ENCODE results near the gene JCAD. TPM values are rescaled to one million over a fixed set of nuclear protein-coding genes. Genes with fewer than 3 reads are reported as not detected.

JCAD gene
- total RNA-seq, 1 experiment from 2014 or later = 0.77 TPM

- Histone ChIP-seq H3K4ac (ENCODE audit: low read depth, low read length) (no peak overlapping the region), H3K9ac (ENCODE audit: extremely low read depth, insufficient read length, low read length) (no peak overlapping the region), H3K79me2 (ENCODE audit: insufficient read depth, low read length) (no peaks in the 10 kb centered on the region), H2AFZ (ENCODE audit: low read length) (no peak overlapping the region), H4K91ac (ENCODE audit: insufficient read length, low read depth, low read length) (no peak overlapping the region), H4K5ac (ENCODE audit: insufficient read length, low read depth, low read length) (no peak overlapping the region), H3K9me3 (ENCODE audit: control insufficient read depth, low read depth, low read length) (no peaks in the 10 kb centered on the region), H2BK15ac (ENCODE audit: low read depth, low read length) (no peak overlapping the region), H2BK120ac (ENCODE audit: low read depth, low read length, poor library complexity, severe bottlenecking) (no peak overlapping the region), H2BK12ac (ENCODE audit: insufficient read length, low read depth, low read length) (no peak overlapping the region), H2AK5ac (ENCODE audit: insufficient read length, low read length) (no peak overlapping the region), H4K20me1 (ENCODE audit: control insufficient read depth, insufficient read depth, insufficient read length) (no peaks in the 10 kb centered on the region), H3K27me3 (ENCODE audit: insufficient read depth, low read length) (no peaks in the 10 kb centered on the region), H3K18ac (ENCODE audit: insufficient read length, low read depth, low read length) (no peak overlapping the region), H4K8ac (replicated peaks; ENCODE audit: insufficient read length, low read depth, low read length) (no peak overlapping the region), H3K23ac (ENCODE audit: insufficient read length, low read depth, low read length) (no peak overlapping the region), H3T11ph (ENCODE audit: low read length) (no peak overlapping the region), H3K14ac (ENCODE audit: insufficient read depth, low read length) (no peak overlapping the region), H3K56ac (ENCODE audit: insufficient read length, low read depth, low read length) (no peak overlapping the region), H3K27ac (ENCODE audit: insufficient read length, low read depth, low read length) (no peak overlapping the region), H3K4me2 (ENCODE audit: insufficient read depth, insufficient read length, low read length) (no peak overlapping the region), H3K79me1 (ENCODE audit: insufficient read depth, low read depth, low read length, poor library complexity, severe bottlenecking) (no peaks in the 10 kb centered on the region), H2BK20ac (ENCODE audit: low read depth, low read length, poor library complexity, severe bottlenecking) (no peak overlapping the region), H2BK5ac (ENCODE audit: insufficient read length, low read length) (no peak overlapping the region), H3K23me2 (ENCODE audit: insufficient read length, low read depth, low read length, poor library complexity, severe bottlenecking) (no peaks in the 10 kb centered on the region), H3K4me1 (ENCODE audit: insufficient read depth, low read length) (no peaks in the 10 kb centered on the region)
- Mint-ChIP-seq H3K9me3 (no peaks in the 10 kb centered on the region; a peak in 1 of 5 replicates), H3K27me3 (ENCODE audit: low read depth) (no peaks in the 10 kb centered on the region), H3K36me3 (ENCODE audit: insufficient read depth in 1 of 3, low read depth in 3 of 3) (no peaks in the 10 kb centered on the region), H3K27ac (no peak overlapping the region), H3K4me1 (peaks cover 3% of the 10 kb centered on the region in 2 experiments; a peak in 2 of 4 replicates), H3K4me3 (no peak overlapping the region)
- no peak for DNase-seq
- no peak for TF ChIP-seq CTCF (conservative IDR thresholded peaks at IDR 0.05)
These were observed 12.7 kb upstream of the JCAD start for GRCh38 chr10:30072068-30072467.
